Measurements from ENCODE around the gene MTHFD2.

- TF ChIP-seq CTCF (IDR thresholded peaks at IDR 0.05) (no peak), EP300 (IDR thresholded peaks at IDR 0.05; ENCODE audit: low read depth) (no peak), POLR2AphosphoS5 (IDR thresholded peaks at IDR 0.05) (peak; percentile 10 to 76 (median 43))
These were observed 3.2 kb downstream of the MTHFD2 start for GRCh38 chr2:74201596-74201995.
